Astrocyte (in vitro differentiated cells and primary cell): ENCODE data around the gene NCOA7. TPM values are rescaled to one million over a fixed set of nuclear protein-coding genes. Genes with fewer than 3 reads are reported as not detected.
"Not testable (repeated sequence)": the region's sequence is repeated elsewhere in the genome, so short reads cannot be mapped to it uniquely, and the experiment has no call there.

Source experiments
- DNase-seq: peaks from one replicate; pipeline ENCODE4 v3.0.0-alpha.2; 2010; ENCODE audit warnings: low read depth
- FAIRE-seq: peaks from 2 replicates; lab custom pipeline; 2011; peaks lifted over from hg19 to GRCh38; lab: Jason Lieb, UNC
- H2AFZ ChIP-seq: 2 replicates; pipeline ENCODE4 v1.6.0; 2012; ENCODE audit warnings: low read depth, low read length, inconsistent platforms
- H3K27ac ChIP-seq: 2 replicates; pipeline ENCODE4 v1.5.1; 2011; ENCODE audit warnings: low read depth, low read length, inconsistent platforms
- H3K27me3 ChIP-seq: 2 replicates; pipeline ENCODE4 v1.6.0; 2011; ENCODE audit warnings: low read length, inconsistent platforms; ENCODE audit not compliant: insufficient read depth
- H3K36me3 ChIP-seq: 2 replicates; pipeline ENCODE4 v1.5.1; 2011; ENCODE audit warnings: low read length, inconsistent platforms; ENCODE audit not compliant: insufficient read depth
- H3K4me1 ChIP-seq: 2 replicates; pipeline ENCODE4 v1.5.1; 2011; ENCODE audit warnings: low read length, inconsistent platforms; ENCODE audit not compliant: insufficient read depth
- H3K4me2 ChIP-seq: 2 replicates; pipeline ENCODE4 v1.6.0; 2012; ENCODE audit warnings: low read length, inconsistent platforms
- H3K4me3 ChIP-seq: 2 replicates; pipeline ENCODE4 v1.5.1; 2011; ENCODE audit warnings: low read depth, mild to moderate bottlenecking, low read length, inconsistent platforms; ENCODE audit not compliant: insufficient read depth
- H3K79me2 ChIP-seq: 2 replicates; pipeline ENCODE4 v1.6.0; 2012; ENCODE audit warnings: mild to moderate bottlenecking, low read length, inconsistent platforms; ENCODE audit not compliant: insufficient read depth
- H3K9ac ChIP-seq: 2 replicates; pipeline ENCODE4 v1.6.0; 2012; ENCODE audit warnings: mild to moderate bottlenecking, low read length, inconsistent platforms
- H3K9me3 ChIP-seq: 2 replicates; pipeline ENCODE4 v1.5.1; 2012; ENCODE audit warnings: low read depth, mild to moderate bottlenecking, low read length, inconsistent platforms; ENCODE audit not compliant: insufficient read depth
- H4K20me1 ChIP-seq: 2 replicates; pipeline ENCODE4 v1.6.0; 2012; ENCODE audit warnings: low read length, inconsistent platforms; ENCODE audit not compliant: insufficient read depth
- H3K27ac Mint-ChIP-seq: one replicate; pipeline ENCODE4 v1.8.0; 2021; ENCODE audit warnings: mild to moderate bottlenecking, mixed read lengths; ENCODE audit not compliant: unreplicated experiment
- H3K27me3 Mint-ChIP-seq: one replicate; pipeline ENCODE4 v1.8.0; 2021; ENCODE audit warnings: low read depth, mixed read lengths; ENCODE audit not compliant: unreplicated experiment
- H3K36me3 Mint-ChIP-seq: one replicate; pipeline ENCODE4 v1.8.0; 2021; ENCODE audit warnings: low read depth, mixed read lengths; ENCODE audit not compliant: unreplicated experiment
- H3K4me1 Mint-ChIP-seq: one replicate; pipeline ENCODE4 v1.8.0; 2021; ENCODE audit warnings: low read depth, mixed read lengths; ENCODE audit not compliant: unreplicated experiment
- H3K4me3 Mint-ChIP-seq: one replicate; pipeline ENCODE4 v1.8.0; 2021; ENCODE audit warnings: mild to moderate bottlenecking, moderate library complexity, mixed read lengths; ENCODE audit not compliant: unreplicated experiment
- H3K9me3 Mint-ChIP-seq: one replicate; pipeline ENCODE4 v1.8.0; 2021; ENCODE audit warnings: mild to moderate bottlenecking, mixed read lengths; ENCODE audit not compliant: unreplicated experiment
- EZH2 ChIP-seq: IDR thresholded peaks from 2 replicates; pipeline ENCODE4 v1.6.1; 2012; ENCODE audit warnings: mild to moderate bottlenecking, low read length, inconsistent platforms; ENCODE audit not compliant: insufficient read depth
- total RNA-seq: library from RNA; stranded (reverse); gene quantifications from 2 replicates; pipeline ENCODE4 v1.2.1, GENCODE V29; 2021
- TF ChIP-seq, protein P1 (sequence below): IDR thresholded peaks from 2 replicates; pipeline ENCODE4 v1.5.1; 2011; ENCODE audit warnings: low read depth, mild to moderate bottlenecking, inconsistent platforms, low read length, moderate library complexity; ENCODE audit not compliant: insufficient read depth

The NCOA7 gene
- total RNA-seq, 1 donor from 2014 or later, result 26.0 TPM

DNA sequence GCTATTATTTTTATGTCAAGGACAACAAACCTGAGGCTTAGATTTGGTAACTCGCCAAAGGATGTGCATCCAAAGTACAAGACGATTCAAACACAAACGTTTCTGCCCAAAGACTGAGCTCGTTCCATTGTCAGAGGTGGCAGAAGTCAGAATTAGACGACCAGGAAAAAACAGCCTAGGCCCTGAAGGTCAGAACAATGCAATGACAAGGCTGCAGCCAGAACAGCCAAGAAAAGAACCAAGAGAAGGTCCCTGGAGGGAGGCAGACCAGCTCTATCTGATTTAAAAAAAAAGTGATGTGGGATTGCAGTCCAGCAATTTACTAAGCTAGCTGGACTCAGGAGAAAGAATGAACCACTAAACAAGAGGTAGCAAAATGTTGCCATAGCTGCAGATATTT lies 54.2 kb downstream of the NCOA7 start:
- H3K4me1 Mint-ChIP-seq, result peaks cover 2% of the 10 kb centered on the region
- TF ChIP-seq, protein P1, sequence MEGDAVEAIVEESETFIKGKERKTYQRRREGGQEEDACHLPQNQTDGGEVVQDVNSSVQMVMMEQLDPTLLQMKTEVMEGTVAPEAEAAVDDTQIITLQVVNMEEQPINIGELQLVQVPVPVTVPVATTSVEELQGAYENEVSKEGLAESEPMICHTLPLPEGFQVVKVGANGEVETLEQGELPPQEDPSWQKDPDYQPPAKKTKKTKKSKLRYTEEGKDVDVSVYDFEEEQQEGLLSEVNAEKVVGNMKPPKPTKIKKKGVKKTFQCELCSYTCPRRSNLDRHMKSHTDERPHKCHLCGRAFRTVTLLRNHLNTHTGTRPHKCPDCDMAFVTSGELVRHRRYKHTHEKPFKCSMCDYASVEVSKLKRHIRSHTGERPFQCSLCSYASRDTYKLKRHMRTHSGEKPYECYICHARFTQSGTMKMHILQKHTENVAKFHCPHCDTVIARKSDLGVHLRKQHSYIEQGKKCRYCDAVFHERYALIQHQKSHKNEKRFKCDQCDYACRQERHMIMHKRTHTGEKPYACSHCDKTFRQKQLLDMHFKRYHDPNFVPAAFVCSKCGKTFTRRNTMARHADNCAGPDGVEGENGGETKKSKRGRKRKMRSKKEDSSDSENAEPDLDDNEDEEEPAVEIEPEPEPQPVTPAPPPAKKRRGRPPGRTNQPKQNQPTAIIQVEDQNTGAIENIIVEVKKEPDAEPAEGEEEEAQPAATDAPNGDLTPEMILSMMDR, result no peak
- no peak for TF ChIP-seq EZH2
- no peak overlapping the region for H3K27ac Mint-ChIP-seq
- peaks cover 2% of the 10 kb centered on the region for H3K9me3 Mint-ChIP-seq
- Histone ChIP-seq H2AFZ (no peak overlapping the region), H3K9me3 (no peaks in the 10 kb centered on the region), H3K27me3 (no peaks in the 10 kb centered on the region), H3K27ac (no peak overlapping the region), H3K4me2 (no peak overlapping the region), H3K9ac (no peak overlapping the region), H3K36me3 (no peaks in the 10 kb centered on the region), H3K79me2 (no peaks in the 10 kb centered on the region), H4K20me1 (no peaks in the 10 kb centered on the region), H3K4me1 (no peaks in the 10 kb centered on the region), H3K4me3 (no peak overlapping the region)
- no peaks in the 10 kb centered on the region for H3K27me3 Mint-ChIP-seq
- no peak overlapping the region for H3K4me3 Mint-ChIP-seq
- FAIRE-seq (no peak), DNase-seq (no peak)
- peaks cover 2% of the 10 kb centered on the region for H3K36me3 Mint-ChIP-seq

GRCh38 chr6:125846292-125847024 lies 55.7 kb downstream of the NCOA7 start:
- no peak overlapping the region for H3K27ac ChIP-seq
- H3K4me3 ChIP-seq, result no peak overlapping the region
- H3K79me2 ChIP-seq, result no peaks in the 10 kb centered on the region
- TF ChIP-seq, protein P1, result no peak
- TF ChIP-seq EZH2, result no peak
- Mint-ChIP-seq H3K4me1 (peaks cover 2% of the 10 kb centered on the region), H3K27me3 (no peaks in the 10 kb centered on the region), H3K27ac (no peak overlapping the region), H3K4me3 (no peak overlapping the region), H3K36me3 (peaks cover 2% of the 10 kb centered on the region), H3K9me3 (peaks cover 2% of the 10 kb centered on the region)
- H3K9ac ChIP-seq, result no peak overlapping the region
- H3K27me3 ChIP-seq, result no peaks in the 10 kb centered on the region
- DNase-seq (no peak), FAIRE-seq (no peak)
- no peaks in the 10 kb centered on the region for H4K20me1 ChIP-seq
- no peaks in the 10 kb centered on the region for H3K36me3 ChIP-seq
- H2AFZ ChIP-seq, result no peak overlapping the region
- H3K4me2 ChIP-seq, result no peak overlapping the region
- no peaks in the 10 kb centered on the region for H3K4me1 ChIP-seq
- H3K9me3 ChIP-seq, result no peaks in the 10 kb centered on the region

GRCh38 chr6:125848286-125848685 lies 57.5 kb downstream of the NCOA7 start:
- H3K4me1 ChIP-seq, H3K27me3 ChIP-seq, H3K27ac Mint-ChIP-seq, H3K4me3 Mint-ChIP-seq, H3K9ac ChIP-seq, DNase-seq, H3K27ac ChIP-seq, H3K36me3 ChIP-seq, H3K9me3 Mint-ChIP-seq, H4K20me1 ChIP-seq, H3K27me3 Mint-ChIP-seq, H3K79me2 ChIP-seq, H3K4me1 Mint-ChIP-seq, H3K4me3 ChIP-seq, H3K9me3 ChIP-seq, H3K4me2 ChIP-seq, FAIRE-seq, H3K36me3 Mint-ChIP-seq, H2AFZ ChIP-seq: not testable (repeated sequence)
